ENCODE data around the gene MRPL21. TPM values are rescaled to one million over a fixed set of nuclear protein-coding genes. Genes with fewer than 3 reads are reported as not detected.

The MRPL21 gene
- total RNA-seq, 1 donor from 2014 or later = 52.5 TPM

DNA sequence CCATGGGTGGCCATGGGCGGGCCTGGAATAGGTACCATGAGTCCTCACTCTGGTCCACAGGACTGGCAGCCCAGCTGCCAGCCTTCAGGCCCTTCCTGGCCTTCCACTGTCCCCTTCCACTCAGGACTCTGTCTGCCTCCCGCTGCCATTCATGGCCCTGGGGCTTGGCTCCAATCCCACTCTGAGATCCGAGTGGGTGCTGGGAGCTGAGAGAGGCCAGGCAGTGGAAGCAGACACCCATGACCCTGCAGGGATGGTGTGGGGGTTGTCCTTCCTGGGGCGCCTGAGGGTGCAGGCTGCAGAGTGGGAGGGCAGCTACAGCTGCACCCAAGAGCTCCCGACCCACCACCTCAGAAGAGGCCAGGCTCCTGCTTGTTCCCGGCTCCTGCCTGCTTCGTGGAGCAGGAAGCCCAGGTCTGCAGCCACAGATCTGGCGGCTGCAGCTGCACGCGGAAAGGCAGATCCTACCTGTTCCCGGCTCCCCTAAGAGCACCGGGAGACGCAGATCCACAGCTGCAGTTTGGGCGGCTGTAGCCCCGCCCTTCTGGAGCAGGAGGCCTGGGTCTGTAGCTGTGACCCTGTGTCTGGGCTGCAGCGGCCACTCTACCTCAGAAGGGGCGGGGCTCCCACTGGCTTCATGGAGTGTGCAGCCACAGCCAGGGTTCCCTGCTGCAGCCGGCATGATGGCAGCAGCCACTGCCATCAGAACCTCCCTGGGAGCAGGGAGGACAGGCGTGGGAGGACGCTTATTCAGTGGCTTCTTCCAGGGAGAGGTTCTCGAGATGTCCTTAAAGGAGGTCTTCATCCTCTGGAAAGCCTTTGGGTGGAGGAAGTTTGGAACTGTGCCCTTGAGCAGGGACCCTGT, 27.6 kb upstream of the MRPL21 start:
- Mint-ChIP-seq H3K27ac (no peak overlapping the region), H3K27me3 (ENCODE audit: low read depth) (no peaks in the 10 kb centered on the region), H3K9me3 (no peaks in the 10 kb centered on the region), H3K4me1 (no peaks in the 10 kb centered on the region), H3K36me3 (peaks cover 35% of the 10 kb centered on the region), H3K4me3 (no peak overlapping the region)
- DNase-seq (ENCODE audit: low spot score in 2 of 2, unreplicated experiment in 2 of 2) = no peak
- no peak for TF ChIP-seq CTCF (IDR thresholded peaks at IDR 0.05; ENCODE audit: unreplicated experiment)

DNA sequence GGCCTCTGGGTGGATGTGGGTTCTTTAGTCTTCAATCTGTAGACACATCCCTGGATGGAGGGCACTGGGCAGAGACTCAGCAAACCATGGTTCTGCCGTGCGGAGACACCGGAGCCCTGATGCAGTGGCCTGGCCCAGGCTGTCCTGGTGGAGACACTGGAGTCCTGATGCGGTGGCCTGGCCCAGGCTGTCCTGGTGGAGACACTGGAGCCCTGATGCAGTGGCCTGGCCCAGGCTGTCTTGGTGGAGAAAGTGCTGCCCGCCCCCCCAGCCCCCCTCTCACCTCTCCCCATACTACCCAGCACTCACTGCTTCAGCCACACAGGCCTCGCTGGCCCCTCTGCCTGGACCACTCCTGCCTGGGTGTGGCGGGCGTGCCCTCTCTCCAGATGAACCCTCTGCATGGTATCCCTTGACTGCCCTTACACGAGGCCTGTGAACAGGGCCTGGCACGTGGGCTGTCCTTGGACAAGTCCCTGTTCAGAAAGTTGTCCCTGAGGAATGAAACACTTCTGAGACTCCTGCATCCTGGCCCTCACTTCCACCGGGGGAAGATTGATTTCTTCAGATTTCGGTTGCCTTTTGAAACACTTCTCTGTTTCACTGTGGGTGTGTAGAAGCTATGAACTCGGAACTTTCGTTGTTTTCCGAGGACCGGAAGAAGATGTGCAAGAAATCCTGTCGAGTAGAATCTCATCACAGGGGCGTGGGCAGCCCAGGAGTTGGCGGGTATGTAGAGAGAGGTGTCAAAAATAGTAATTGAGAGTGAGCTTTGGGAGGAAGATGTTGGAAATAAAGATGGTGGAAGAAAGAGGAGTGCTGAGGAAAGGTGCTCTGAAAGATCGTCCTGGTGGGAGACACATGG, 26.3 kb upstream of the MRPL21 start:
- no peak for TF ChIP-seq CTCF (IDR thresholded peaks at IDR 0.05; ENCODE audit: unreplicated experiment)
- H3K36me3 Mint-ChIP-seq = peaks cover 45% of the 10 kb centered on the region
- no peak overlapping the region for H3K27ac Mint-ChIP-seq
- no peak for DNase-seq (ENCODE audit: low spot score in 2 of 2, unreplicated experiment in 2 of 2)
- peaks cover 8% of the 10 kb centered on the region for H3K9me3 Mint-ChIP-seq
- no peaks in the 10 kb centered on the region for H3K4me1 Mint-ChIP-seq
- no peaks in the 10 kb centered on the region for H3K27me3 Mint-ChIP-seq (ENCODE audit: low read depth)
- H3K4me3 Mint-ChIP-seq = no peak overlapping the region

GRCh38 chr11:68929135-68929534, 25.5 kb upstream of the MRPL21 start:
- Mint-ChIP-seq H3K36me3 (peaks cover 53% of the 10 kb centered on the region), H3K9me3 (peaks cover 15% of the 10 kb centered on the region), H3K4me1 (no peaks in the 10 kb centered on the region), H3K4me3 (no peak overlapping the region), H3K27ac (no peak overlapping the region), H3K27me3 (ENCODE audit: low read depth) (no peaks in the 10 kb centered on the region)
- no peak for DNase-seq (ENCODE audit: low spot score in 2 of 2, unreplicated experiment in 2 of 2)
- TF ChIP-seq CTCF (IDR thresholded peaks at IDR 0.05; ENCODE audit: unreplicated experiment) = no peak

DNA sequence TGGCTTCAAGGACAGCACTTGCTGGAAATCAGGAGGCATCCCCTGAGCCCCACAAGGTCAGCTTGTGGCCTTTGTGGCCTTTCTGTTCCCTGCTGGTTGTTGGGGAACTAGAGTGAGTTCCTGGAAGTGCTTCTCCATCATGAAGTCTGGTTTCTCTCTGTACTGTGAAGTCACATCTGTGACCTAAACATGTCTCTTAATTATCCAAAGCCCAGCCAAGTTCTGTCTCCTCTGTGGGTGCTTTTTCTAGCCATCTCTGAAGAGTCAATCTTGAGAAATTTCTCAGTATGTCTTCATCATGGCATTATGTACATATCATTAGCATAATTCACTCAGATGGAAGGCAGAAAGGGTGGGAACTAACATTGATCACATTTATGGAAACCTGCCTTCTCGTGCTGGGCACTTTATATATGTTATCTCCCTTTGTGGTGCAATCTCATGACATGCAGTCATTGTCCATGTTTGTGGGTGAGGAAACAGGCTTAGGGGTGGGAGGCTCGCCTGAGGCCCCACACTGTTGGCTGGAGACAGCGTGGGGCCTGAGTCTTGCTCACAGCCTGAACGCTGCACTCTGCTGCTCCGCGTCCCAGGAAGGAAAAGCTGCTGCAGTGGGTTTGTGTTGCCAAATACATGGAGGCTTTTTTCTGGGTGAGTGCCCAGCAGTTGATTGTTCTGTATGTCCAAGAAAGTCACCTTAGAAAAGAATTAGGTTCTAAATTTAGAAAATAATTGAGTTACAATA, 24.7 kb upstream of the MRPL21 start:
- no peak for TF ChIP-seq CTCF (IDR thresholded peaks at IDR 0.05; ENCODE audit: unreplicated experiment)
- H3K27ac Mint-ChIP-seq = no peak overlapping the region
- H3K4me3 Mint-ChIP-seq = no peak overlapping the region
- peaks cover 22% of the 10 kb centered on the region for H3K9me3 Mint-ChIP-seq
- H3K4me1 Mint-ChIP-seq = no peaks in the 10 kb centered on the region
- peaks cover 57% of the 10 kb centered on the region for H3K36me3 Mint-ChIP-seq
- DNase-seq (ENCODE audit: low spot score in 2 of 2, unreplicated experiment in 2 of 2) = no peak
- H3K27me3 Mint-ChIP-seq (ENCODE audit: low read depth) = no peaks in the 10 kb centered on the region

DNA sequence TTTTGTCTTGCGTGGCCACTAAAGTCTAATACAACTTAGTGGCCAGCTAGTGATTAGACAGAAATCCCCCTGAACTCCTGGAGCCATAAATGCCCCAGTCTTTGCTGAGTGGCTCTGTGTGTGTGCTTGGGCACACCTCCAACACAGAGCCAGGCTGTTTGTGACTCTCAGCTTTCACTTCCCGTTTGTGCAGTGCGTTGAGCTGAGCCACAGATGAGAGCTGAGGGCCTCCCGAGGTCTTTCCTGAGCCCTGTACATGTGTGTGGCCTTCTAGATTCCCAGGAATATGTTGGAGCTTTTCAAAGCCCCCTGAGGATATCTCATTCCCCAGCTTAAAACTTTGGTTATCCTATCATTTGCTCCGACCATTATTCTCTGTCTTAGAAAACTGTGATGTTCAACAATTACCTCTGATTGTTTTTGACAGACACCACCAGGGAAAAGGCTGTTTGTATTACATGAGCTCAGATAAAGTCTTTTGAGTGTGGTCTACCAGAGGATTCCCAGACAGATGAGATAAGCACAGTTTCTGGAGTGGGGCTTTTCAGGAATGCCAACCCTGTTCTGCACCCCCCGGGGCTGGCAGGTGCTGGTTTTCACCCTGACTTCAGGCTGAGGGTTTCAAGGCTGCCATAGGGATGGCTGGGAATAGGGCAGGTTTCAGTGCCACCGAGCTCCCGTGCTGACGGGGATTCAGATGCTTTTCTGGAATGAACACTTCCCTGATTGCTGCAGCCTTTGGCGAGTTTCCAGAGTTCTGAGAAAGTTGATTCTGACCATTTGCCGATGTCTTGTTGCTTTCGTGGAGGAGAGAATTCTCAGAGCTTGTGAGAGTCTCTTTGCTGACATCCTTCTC, 23.9 kb upstream of the MRPL21 start:
- no peaks in the 10 kb centered on the region for H3K4me1 Mint-ChIP-seq
- no peak overlapping the region for H3K27ac Mint-ChIP-seq
- H3K27me3 Mint-ChIP-seq (ENCODE audit: low read depth) = no peaks in the 10 kb centered on the region
- no peak overlapping the region for H3K4me3 Mint-ChIP-seq
- DNase-seq (ENCODE audit: low spot score in 2 of 2, unreplicated experiment in 2 of 2) = no peak
- peaks cover 22% of the 10 kb centered on the region for H3K9me3 Mint-ChIP-seq
- H3K36me3 Mint-ChIP-seq = peaks cover 63% of the 10 kb centered on the region
- TF ChIP-seq CTCF (IDR thresholded peaks at IDR 0.05; ENCODE audit: unreplicated experiment) = no peak

Data from mesothelial cell of epicardium (in vitro differentiated cells).